ENCODE measurements around the gene NF1.

Gene NF1

GRCh38 chr17:31411707-31412285, 317.0 kb downstream of the NF1 start:
- no peak for DNase-seq (ENCODE audit: low read depth)

GRCh38 chr17:31412511-31412910, 317.7 kb downstream of the NF1 start:
- no peak for DNase-seq (ENCODE audit: low read depth)

DNA sequence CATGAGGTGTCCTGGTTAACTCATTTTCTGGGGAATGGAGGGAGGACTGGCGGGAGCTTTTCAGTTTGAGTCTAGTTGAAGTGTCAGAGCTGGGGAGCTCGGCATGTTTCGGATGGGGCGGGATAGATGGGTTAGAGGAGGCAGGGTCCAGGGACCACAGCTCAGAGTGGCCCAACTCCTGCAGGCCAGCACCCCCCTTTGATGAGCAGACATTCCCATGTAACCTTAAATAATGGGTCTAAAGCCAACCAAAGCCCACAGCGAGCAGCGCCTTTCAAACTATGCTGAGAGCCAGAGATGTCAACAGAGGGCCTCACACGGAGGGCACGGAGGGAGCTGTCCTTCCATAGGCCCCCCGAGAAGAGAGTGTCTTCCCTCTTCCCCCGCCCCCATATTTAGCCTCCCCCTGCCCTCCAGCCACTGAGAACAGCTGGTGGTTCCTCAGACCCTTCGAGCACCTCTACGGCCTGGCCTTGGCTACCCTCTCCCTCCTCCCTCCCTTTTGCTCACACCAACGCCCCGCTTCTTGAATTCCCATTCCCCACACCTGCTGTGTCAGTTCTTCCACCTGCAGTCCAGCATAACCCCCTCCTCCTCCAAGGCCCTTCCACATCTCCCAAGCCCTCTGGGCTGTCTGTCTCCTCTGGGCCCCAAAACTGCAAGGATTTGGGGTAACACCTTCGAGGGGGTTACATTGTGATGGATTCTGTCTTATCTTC, 318.5 kb downstream of the NF1 start:
- no peak for DNase-seq (ENCODE audit: low read depth)

GRCh38 chr17:31413874-31414549, 319.2 kb downstream of the NF1 start:
- DNase-seq (ENCODE audit: low read depth) = peak; percentile 14

- no peak for DNase-seq (ENCODE audit: low read depth)
Observed at GRCh38 chr17:31414550-31414918, 319.8 kb downstream of the NF1 start.

DNA sequence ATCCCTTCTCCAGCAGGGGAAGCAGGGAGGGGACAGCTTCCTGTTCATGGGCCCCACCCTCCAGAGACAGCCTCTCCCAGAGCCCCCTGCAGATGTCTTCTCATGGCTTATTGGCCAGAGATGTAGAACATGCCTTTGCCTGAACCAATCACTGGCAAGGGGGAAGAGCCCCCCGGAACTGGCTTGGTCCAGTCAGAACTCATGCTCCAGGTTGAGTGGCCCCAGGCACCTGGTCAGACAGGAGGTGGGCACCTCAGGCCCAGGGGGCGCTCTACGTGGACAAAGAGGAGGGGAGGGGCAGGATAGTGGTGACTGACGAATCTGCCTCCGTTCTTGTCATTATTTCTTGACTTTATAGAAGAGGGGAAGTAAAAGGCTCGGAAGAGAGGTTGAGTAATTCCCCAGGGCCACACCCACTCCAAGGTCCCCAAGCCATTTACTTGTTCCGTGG, 320.3 kb downstream of the NF1 start:
- no peak for DNase-seq (ENCODE audit: low read depth)

DNA sequence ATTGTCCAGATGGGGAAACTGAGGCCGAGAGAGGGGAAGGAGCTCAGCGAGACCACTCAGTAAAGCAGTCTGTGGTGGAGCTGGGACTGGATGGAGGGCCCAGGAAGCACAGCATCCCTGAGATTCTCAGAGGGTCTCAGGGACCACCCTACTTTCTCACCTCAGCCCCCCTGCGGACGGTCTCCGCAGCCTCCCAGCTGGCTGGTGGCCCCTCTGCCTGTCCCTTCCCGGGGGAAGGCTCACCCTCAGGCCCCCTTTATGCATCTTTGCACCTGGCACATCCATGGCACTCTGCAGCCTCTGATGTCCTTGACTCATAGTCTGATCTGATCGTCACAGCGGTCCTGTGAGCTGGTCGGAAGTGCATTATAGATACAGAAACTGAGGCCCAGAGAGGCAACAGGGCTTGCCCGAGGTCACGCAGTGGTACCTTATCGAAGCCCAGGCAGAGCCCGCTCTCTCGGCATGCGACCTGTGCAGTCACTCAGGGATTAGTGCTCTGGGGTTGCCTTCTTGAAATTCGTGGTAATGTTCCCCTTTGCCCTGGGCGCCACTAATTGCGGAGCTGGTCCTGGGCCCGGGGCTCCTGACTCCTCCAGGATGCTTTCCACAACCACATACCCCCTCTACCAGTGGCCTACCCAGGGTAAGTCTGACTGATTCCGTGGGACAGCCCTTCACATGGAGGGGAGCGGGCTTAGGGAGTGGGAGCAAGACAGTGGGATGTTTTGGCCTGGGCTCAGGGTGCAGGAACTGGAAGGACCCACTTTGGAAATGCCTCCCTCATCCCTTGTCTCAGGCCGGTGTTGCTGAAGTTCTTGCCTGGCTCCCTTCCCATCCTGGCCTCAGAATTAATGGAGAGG, 321.1 kb downstream of the NF1 start:
- no peak for DNase-seq (ENCODE audit: low read depth)

GRCh38 chr17:31416503-31416923, 321.7 kb downstream of the NF1 start:
- DNase-seq (ENCODE audit: low read depth) = no peak

- DNase-seq (ENCODE audit: low read depth) = no peak
Observed at GRCh38 chr17:31417051-31417792, 322.4 kb downstream of the NF1 start.

DNA sequence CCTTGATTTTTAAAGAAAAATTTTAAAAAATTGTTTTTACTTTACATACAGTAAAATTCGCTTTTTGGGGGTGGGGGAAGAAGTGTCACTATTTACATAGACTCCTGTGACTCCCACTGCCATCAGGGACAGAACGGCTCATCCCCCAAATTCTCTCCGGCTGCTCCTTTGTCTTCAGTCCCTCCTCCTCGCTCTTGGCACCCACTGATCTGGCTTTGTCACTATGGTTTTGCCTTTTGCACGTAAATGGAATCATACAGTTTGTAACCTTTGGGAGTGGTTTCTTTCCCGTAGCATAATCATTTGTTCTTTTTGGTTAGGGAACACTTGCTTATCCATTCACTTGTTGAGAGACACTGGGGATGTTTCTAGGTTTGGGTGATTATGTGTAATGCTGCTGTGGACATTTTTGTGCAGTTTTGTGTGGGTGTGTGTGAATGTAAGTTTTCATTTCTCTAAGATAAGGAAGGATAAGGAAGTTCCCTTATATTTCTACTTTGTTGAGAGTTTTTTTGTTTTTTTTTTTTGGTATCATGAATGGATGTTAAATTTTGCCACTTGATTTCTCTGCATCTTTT, 324.1 kb downstream of the NF1 start:
- no peak for DNase-seq (ENCODE audit: low read depth)

- DNase-seq (ENCODE audit: low read depth) = no peak
Observed at GRCh38 chr17:31422443-31422842, 327.7 kb downstream of the NF1 start.

- DNase-seq (ENCODE audit: low read depth) = no peak
Observed at GRCh38 chr17:31424944-31425281, 330.1 kb downstream of the NF1 start.

DNA sequence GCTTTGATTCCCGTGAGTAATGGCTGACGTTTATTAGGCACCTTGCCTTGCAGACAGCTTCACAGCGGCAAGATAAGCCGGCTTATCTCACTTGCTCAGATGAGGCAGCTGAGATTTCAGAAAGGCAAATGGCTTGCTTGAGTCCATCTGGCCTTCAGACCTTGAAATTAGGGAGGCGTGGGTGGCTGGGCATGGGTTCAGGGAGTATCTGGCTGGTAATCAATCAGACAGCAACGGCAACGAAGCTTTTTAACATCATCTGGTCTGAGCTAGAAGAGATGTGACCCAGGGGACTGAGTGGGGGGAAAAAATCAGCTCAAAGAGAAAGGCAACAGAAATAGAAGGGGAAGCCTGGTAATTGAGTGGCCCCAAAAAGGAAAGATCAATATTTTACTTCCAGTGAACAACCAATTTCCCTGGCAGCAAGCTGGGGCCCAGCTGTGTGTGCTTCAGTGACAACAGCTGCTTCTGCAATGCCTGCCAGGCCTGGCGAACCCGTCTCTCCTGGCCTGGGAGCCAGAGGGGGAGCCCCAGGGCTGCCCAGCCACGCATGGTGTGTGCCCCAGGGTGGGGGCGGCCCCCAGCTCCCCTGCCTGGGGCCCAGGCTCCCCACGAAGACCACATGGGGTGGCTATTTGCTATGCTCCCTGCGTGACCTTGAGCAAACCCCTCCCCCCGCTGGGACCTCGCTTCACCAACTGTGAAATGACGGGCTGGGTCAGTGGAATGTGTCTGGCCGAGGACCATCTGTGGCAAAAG, 330.7 kb downstream of the NF1 start:
- no peak for DNase-seq (ENCODE audit: low read depth)

Measured in HS-5 (cell line).